Pancreas (tissue), 10 donors: ENCODE measurements around the gene IRF5. TPM values are rescaled to one million over a fixed set of nuclear protein-coding genes. Genes with fewer than 3 reads are reported as not detected.

ENCODE experiments used
- ATAC-seq, 4 donors: fragments of 200-7000 bp; cut with Tn5 transposase; one replicate each; pipeline versions ENCODE4 v1.8.0 to v1.9.1; 2020; ENCODE audit warnings: mild to moderate bottlenecking in 4 of 4, moderate library complexity in 4 of 4
- DNase-seq, 6 donors: peaks; one replicate each; pipeline ENCODE4 v3.0.0-alpha.2; 2020
- FAIRE-seq: peaks from 2 replicates; lab custom pipeline; 2012; peaks lifted over from hg19 to GRCh38; lab: Jason Lieb, UNC
- H3K27ac ChIP-seq, 4 donors: fragments of 200-600 bp; sonication (generic); 1 replicate in 3 of 4; 2 replicates in 1 of 4; pipeline versions ENCODE4 v1.5.0 to v1.8.0; 2020
- H3K27me3 ChIP-seq, 4 donors: fragments of 200-600 bp; one replicate each; pipeline ENCODE4 v1.8.0; 2021
- H3K36me3 ChIP-seq, 3 donors: fragments of 200-600 bp; sonication (generic) in 1 of 3; one replicate each; pipeline versions ENCODE4 v1.5.0 to v1.8.0; 2020 to 2021
- H3K4me1 ChIP-seq, 3 donors: fragments of 200-600 bp; one replicate each; pipeline ENCODE4 v1.8.0; 2021
- H3K4me3 ChIP-seq, 4 donors: fragments of 200-600 bp; sonication (generic) in 2 of 4; one replicate each; pipeline versions ENCODE4 v1.5.0 to v1.8.0; 2020 to 2021
- H3K9me3 ChIP-seq, 4 donors: fragments of 200-600 bp; one replicate each; pipeline ENCODE4 v1.8.0; 2021
- WGBS, 2 donors: extraction: QIAGEN DNeasy Blood & Tissue Kit; methylation state at CpG; one replicate each; pipeline ENCODE4 v1.1.7; 2013; 5-methylcytosine and 5-hydroxymethylcytosine counted together
- intact Hi-C, 3 donors: fragments of 100-400 bp; cut with DNase I; formaldehyde crosslinking; loops; one replicate each; pipeline versions ENCODE4 v1.11.1 to v1.14.2; 2022
- polyA plus RNA-seq, 2 donors: library from polyadenylated mRNA; stranded (reverse); fragments of 200-250 nt; gene quantifications; one replicate each; pipeline ENCODE4 v1.2.3, GENCODE V29; 2013
- total RNA-seq, 6 donors: library from RNA; stranded (reverse); fragmentation: NEBNext Ultra II Directional in 4 of 6; extraction: Animal tissue kit (Norgen Biotek cat#: 25700) in 4 of 6; gene quantifications; one replicate each; pipeline versions ENCODE4 v1.2.1 to v1.2.4, GENCODE V29; 2021 to 2023
- TF ChIP-seq, protein P1 (sequence below), 4 donors: fragments of 200-600 bp; sonication (generic) in 3 of 4; IDR thresholded peaks; one replicate each; pipeline versions ENCODE4 v1.5.0 to v1.8.0; 2021; ENCODE audit warnings: antibody characterized with exemption in 4 of 4
- donor health status: healthy with polysubstance abuse.
- donor health status: DM: no; HTN: no; CAD: no; lungs with moderate emphysema.
- donor health status: DM: no; HTN: no; CAD: no.
- donor health status: control.
- donor health status: control.
- donor health status: Bipolar disorder and iron deficiency.
- donor health status: DM: yes; HTN: yes; CAD: no.
- donor health status: DM: no; HTN: no; CAD: no.
- donor health status: DM: no; HTN: no; CAD: no.
- donor health status: DM: yes; HTN: yes; CAD: no.

The IRF5 gene
- total and polyA plus RNA-seq, 8 donors: 3.2 to 12.4 (median 5.1) TPM

GRCh38 chr7:128921866-128922440 lies 15.8 kb upstream of the IRF5 start:
- ATAC-seq (no peak), DNase-seq (peak in 1 of 6 donors; percentile 9)

DNA sequence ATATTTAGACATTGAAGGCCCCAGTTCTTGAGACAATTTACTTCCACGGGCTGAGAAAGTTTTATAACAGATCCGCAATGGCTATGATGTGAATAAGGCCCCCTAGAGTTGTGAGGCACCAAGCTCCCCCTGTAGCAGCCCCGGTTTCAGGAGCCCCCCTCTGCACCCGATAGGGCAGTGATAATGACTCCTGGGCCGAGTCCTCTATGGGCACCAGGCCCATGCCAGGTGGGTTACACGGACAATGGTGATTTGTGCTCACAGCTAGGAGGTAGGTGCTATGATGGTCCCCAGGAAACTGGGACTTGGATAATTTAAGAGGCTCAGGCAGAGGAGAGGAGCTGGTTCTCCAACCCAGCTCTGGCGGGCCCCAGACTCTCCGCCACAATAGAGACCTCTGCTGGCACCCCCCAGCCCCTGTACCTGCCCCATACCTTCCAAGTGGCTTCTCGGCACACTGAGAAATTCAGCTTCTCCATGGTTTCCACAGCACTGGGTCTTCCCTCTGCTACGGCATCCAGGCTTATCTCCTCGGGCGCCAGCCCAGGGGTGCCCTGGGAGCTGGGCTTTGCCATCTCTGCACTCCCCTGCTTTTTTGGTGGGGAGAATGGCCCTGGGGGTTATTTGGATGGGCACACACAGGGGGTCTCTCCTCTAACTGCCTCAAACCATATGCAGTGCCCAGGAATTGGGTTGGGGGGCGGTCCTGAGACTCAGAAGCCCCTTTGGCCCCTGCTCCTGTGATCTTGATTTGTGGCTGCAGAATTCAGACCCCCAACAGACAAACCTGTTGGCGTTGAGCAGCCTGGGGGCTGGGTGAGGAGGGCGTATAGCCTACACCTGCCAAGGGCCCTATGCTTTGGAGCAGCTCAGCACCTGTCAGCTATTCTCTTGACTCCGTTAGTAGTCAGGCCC lies 15.0 kb upstream of the IRF5 start:
- H3K4me1 ChIP-seq: no peaks in the 10 kb centered on the region
- H3K36me3 ChIP-seq: no peaks in the 10 kb centered on the region
- DNase-seq: peak in 1 of 6 donors; percentile 8
- intact Hi-C loops: no loop called here
- H3K27ac ChIP-seq: no peak overlapping the region
- no peaks in the 10 kb centered on the region for H3K9me3 ChIP-seq
- WGBS, 2 donors: 71 to 75% methylated on average over 16 of the region's 16 CpGs
- no peak for ATAC-seq
- TF ChIP-seq, protein P1, sequence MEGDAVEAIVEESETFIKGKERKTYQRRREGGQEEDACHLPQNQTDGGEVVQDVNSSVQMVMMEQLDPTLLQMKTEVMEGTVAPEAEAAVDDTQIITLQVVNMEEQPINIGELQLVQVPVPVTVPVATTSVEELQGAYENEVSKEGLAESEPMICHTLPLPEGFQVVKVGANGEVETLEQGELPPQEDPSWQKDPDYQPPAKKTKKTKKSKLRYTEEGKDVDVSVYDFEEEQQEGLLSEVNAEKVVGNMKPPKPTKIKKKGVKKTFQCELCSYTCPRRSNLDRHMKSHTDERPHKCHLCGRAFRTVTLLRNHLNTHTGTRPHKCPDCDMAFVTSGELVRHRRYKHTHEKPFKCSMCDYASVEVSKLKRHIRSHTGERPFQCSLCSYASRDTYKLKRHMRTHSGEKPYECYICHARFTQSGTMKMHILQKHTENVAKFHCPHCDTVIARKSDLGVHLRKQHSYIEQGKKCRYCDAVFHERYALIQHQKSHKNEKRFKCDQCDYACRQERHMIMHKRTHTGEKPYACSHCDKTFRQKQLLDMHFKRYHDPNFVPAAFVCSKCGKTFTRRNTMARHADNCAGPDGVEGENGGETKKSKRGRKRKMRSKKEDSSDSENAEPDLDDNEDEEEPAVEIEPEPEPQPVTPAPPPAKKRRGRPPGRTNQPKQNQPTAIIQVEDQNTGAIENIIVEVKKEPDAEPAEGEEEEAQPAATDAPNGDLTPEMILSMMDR (IDR thresholded peaks at IDR 0.05): no peak
- no peak overlapping the region for H3K4me3 ChIP-seq
- no peaks in the 10 kb centered on the region for H3K27me3 ChIP-seq
- no peak for FAIRE-seq

More at GRCh38 chr7:128921866-128922440, 15.8 kb upstream of the IRF5 start:
- intact Hi-C loops: no loop called here
- no peak overlapping the region for H3K4me3 ChIP-seq
- no peak overlapping the region for H3K27ac ChIP-seq
- no peaks in the 10 kb centered on the region for H3K27me3 ChIP-seq
- H3K36me3 ChIP-seq: no peaks in the 10 kb centered on the region
- no peaks in the 10 kb centered on the region for H3K4me1 ChIP-seq
- TF ChIP-seq, protein P1 (IDR thresholded peaks at IDR 0.05): no peak
- 76 to 78% methylated on average over 9 of the region's 9 CpGs for WGBS, 2 donors
- FAIRE-seq: no peak
- H3K9me3 ChIP-seq: no peaks in the 10 kb centered on the region

GRCh38 chr7:128923411-128923800 lies 14.3 kb upstream of the IRF5 start:
- intact Hi-C loops: no loop called here
- ATAC-seq (no peak), DNase-seq (no peak), FAIRE-seq (no peak)
- WGBS, 2 donors: 76 to 83% methylated on average over 5 of the region's 5 CpGs
- no peaks in the 10 kb centered on the region for H3K36me3 ChIP-seq
- H3K27me3 ChIP-seq: no peaks in the 10 kb centered on the region
- no peak overlapping the region for H3K27ac ChIP-seq
- no peaks in the 10 kb centered on the region for H3K9me3 ChIP-seq
- no peaks in the 10 kb centered on the region for H3K4me1 ChIP-seq
- TF ChIP-seq, protein P1 (IDR thresholded peaks at IDR 0.05): no peak
- H3K4me3 ChIP-seq: no peak overlapping the region

- intact Hi-C loops: no loop called here
- Histone ChIP-seq H3K36me3 (no peaks in the 10 kb centered on the region), H3K27ac (no peak overlapping the region), H3K27me3 (no peaks in the 10 kb centered on the region), H3K9me3 (no peaks in the 10 kb centered on the region), H3K4me1 (no peaks in the 10 kb centered on the region), H3K4me3 (no peak overlapping the region)
- TF ChIP-seq, protein P1 (IDR thresholded peaks at IDR 0.05): no peak
- 69 to 73% methylated on average over 8 of the region's 8 CpGs for WGBS, 2 donors
- FAIRE-seq (no peak), DNase-seq (no peak), ATAC-seq (no peak)
These were observed 12.8 kb upstream of the IRF5 start for GRCh38 chr7:128924707-128925588.
